ENCODE results near the gene TEX11.
"Not testable (repeated sequence)": the region's sequence is repeated elsewhere in the genome, so short reads cannot be mapped to it uniquely, and the experiment has no call there.

Gene TEX11

DNA sequence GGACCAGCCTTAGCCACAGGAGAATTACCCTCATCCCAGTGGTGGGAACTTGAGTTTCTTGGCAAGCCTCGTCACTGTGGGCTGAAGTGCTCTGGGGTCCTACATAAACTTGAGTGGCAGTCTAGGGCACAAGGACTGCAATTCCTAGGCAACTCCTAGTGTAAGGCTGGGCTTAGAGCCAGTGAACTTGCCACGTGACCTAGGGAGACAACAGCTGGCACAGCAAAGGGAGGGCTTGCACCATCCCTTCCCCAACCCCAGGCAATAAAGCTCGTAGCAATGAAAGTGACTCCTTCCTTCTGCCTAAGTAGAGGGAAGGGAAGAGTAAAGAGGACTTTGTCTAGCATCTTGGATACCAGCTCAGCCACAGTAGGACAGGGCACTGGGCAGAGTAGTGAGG is 81.8 kb downstream of the TEX11 start:
- POLR2A ChIA-PET (ENCODE audit: low non-redundant PET): no interaction called here
- TF ChIP-seq, protein P1, sequence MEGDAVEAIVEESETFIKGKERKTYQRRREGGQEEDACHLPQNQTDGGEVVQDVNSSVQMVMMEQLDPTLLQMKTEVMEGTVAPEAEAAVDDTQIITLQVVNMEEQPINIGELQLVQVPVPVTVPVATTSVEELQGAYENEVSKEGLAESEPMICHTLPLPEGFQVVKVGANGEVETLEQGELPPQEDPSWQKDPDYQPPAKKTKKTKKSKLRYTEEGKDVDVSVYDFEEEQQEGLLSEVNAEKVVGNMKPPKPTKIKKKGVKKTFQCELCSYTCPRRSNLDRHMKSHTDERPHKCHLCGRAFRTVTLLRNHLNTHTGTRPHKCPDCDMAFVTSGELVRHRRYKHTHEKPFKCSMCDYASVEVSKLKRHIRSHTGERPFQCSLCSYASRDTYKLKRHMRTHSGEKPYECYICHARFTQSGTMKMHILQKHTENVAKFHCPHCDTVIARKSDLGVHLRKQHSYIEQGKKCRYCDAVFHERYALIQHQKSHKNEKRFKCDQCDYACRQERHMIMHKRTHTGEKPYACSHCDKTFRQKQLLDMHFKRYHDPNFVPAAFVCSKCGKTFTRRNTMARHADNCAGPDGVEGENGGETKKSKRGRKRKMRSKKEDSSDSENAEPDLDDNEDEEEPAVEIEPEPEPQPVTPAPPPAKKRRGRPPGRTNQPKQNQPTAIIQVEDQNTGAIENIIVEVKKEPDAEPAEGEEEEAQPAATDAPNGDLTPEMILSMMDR (conservative IDR thresholded peaks at IDR 0.05; ENCODE audit: low read depth): no peak
- CTCF ChIA-PET: no interaction called here
- H3K27ac ChIP-seq: no peak overlapping the region
- no peak for DNase-seq (ENCODE audit: low spot score)

DNA sequence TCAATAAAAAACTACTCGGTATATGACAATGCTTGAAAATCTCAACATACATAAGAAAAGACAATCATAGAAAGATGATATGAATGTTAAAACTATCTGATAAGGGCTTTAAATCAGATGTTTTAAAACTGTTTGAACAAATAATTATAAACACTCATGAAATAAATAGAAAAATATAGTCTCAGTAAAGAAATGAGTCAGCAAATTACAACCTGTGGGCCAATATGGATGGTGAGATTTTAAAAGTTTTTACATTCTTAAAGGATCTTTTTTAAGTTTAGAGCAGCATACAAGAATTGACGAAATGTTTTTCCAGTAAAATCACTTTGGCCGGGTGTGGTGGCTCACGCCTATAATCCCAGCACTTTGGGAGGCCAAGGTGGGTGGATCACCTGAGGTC is 83.1 kb downstream of the TEX11 start:
- ChIA-PET POLR2A (ENCODE audit: low non-redundant PET) (no interaction called here), CTCF (no interaction called here)
- no peak overlapping the region for H3K27ac ChIP-seq
- TF ChIP-seq, protein P1 (conservative IDR thresholded peaks at IDR 0.05; ENCODE audit: low read depth): no peak
- no peak for DNase-seq (ENCODE audit: low spot score)

DNA sequence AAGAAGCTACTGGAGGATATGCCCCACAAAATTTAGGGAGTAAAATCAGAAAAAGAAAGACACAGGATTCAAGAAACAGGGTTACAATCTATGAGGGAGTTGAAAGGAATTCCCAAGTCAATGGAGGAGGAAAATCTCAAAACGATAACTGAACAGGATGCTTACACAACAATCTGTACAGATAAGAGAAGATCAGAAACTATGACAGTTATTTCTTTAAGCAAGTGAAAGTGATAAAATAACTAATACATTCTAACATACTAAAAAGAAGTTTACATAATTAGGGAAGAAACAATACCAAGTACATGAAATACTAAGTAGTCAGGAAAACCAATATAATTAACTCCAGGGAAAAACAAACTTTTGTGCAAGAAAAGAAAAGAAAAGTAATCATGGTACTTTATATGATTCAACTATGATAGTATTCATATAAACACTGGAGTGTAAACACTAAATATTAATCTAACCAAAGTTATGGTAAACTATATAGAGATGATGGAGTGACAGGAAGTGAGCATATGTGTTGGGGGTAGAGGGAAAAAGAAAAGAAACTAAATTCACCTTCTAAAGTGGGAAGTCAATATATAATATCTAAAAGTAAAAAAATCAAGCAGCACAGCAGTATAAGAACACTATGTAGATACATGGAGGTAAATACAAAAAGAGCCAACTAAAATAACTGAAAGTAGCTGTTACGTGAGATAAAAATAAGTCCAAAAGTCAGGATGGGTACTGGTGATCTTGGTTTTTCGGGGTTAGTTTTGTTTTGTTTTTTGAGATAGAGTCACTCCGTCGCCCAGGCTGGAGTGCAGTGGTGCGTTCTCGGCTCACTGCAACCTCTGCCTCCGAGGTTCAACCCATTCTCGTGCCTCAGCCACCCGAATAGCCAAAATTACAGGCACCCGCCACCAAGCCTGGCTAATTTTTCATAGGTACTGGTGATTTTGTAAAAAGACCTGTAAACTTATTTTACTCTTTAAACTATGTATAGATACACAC is 99.3 kb downstream of the TEX11 start:
- H3K27ac ChIP-seq: no peak overlapping the region
- TF ChIP-seq, protein P1 (conservative IDR thresholded peaks at IDR 0.05; ENCODE audit: low read depth): no peak
- ChIA-PET CTCF (no interaction called here), POLR2A (ENCODE audit: low non-redundant PET) (no interaction called here)
- DNase-seq (ENCODE audit: low spot score): no peak

DNA sequence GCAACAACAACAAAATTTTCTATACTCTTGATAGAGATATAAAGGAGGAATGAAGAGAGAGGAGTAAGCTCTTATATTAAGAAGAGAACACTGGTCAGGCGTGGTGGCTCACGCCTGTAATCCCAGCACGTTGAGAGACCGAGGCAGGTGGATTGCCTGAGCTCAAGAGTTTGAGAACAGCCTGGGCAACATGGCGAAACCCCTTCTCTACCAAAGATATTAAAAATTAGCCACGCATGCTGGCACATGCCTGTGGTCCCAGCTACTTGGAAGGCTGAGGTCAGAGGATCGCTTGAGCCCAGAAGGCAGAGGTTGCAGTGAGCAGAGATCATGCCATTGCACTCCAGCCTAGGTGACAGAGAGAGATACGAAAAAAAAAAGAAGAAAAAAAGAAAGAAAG is 102.4 kb downstream of the TEX11 start:
- DNase-seq (ENCODE audit: low spot score): no peak
- ChIA-PET CTCF (no interaction called here), POLR2A (ENCODE audit: low non-redundant PET) (no interaction called here)
- H3K27ac ChIP-seq: no peak overlapping the region
- TF ChIP-seq, protein P1 (conservative IDR thresholded peaks at IDR 0.05; ENCODE audit: low read depth): no peak

DNA sequence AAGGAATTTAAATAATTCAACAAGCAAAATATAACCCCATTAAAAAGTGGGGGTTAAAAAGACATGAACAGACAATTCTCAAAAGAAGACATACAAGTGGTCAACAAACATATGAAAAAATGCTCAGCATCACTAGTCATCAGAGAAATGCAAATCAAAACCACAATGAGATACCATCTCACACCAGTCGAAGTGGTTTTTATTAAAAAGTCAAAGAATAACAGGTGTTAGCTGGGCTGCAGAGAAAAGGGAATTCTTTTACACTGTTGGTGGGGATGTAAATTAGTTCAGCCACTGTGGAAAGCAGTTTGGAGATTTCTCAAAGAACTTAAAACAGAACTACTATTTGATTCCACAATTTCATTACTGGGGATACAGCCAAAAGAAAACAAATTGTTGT is 111.8 kb downstream of the TEX11 start:
- CTCF ChIA-PET; H3K27ac ChIP-seq; DNase-seq (ENCODE audit: low spot score); POLR2A ChIA-PET (ENCODE audit: low non-redundant PET): not testable (repeated sequence)

DNA sequence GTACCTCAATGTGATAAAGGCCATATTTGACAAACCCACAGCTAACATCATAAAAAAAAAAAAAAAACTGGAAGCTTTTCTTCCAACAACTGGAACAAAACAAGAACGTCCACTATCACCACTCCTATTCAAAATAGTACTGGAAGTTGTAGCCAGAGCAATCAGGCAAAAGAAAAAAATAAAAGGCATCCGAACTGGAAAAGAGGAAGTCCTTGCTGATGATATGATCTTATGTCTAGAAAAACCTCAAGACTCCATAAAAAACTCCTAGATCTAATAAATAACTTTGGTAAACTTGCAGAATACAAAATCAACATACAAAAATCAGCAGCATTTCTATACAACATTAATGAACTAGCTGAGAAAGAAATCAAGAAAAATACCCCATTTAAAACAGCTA is 134.3 kb downstream of the TEX11 start:
- TF ChIP-seq, protein P1 (conservative IDR thresholded peaks at IDR 0.05; ENCODE audit: low read depth): no peak
- ChIA-PET CTCF (interaction anchor here (0.6 kb wide), 1 partner anchor 186 kb away, joined by 3 read pairs; no protein-coding TSS in a partner anchor), POLR2A (ENCODE audit: low non-redundant PET) (no interaction called here)
- DNase-seq (ENCODE audit: low spot score): no peak
- no peak overlapping the region for H3K27ac ChIP-seq

DNA sequence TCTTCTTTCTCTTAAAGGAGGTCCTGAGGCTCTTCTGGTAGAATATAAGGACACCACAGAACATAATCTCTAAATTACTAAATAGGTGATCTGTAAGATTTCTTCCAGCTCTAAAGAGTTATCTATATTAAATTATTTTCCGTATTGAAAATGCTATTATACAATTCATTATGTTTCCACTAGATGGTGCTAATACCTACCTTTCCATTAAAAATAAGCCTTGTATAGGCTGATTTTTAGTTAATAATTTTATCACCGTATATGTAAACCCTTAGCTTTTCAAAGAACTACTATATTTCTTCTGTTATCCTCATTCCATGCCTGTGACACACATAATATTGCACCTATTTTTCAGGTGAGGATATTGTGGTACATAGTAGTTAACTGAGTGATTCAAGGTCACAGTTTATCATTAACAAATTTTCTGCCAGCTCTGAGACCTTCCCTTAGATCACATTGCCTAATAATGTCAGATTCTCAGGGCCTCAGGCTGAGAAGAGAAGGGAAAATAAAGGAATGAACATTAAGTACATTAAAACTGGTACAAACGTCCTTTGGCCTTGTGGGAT is 138.8 kb downstream of the TEX11 start:
- ChIA-PET POLR2A (ENCODE audit: low non-redundant PET) (no interaction called here), CTCF (interaction anchor here (0.6 to 0.7 kb wide), 2 partner anchors 14 to 51 kb away, joined by 3 read pairs; no protein-coding TSS in a partner anchor)
- peak; percentile 1 for DNase-seq (ENCODE audit: low spot score)
- no peak overlapping the region for H3K27ac ChIP-seq
- TF ChIP-seq, protein P1 (conservative IDR thresholded peaks at IDR 0.05; ENCODE audit: low read depth): peak; percentile 21

Data from RWPE1 (cell line).